ENCODE data around the gene APOBEC2. TPM values are rescaled to one million over a fixed set of nuclear protein-coding genes. Genes with fewer than 3 reads are reported as not detected.
A peak's percentile ranks its signal among the peaks of the same experiment; 100 is the strongest.

Gene APOBEC2
- total and polyA plus RNA-seq, 2 of the 13 experiments (the other 11 are each of a cell fraction or from before 2014, with no cell fraction given), result 0.09 TPM; not detected in 1

GRCh38 chr6:41027799-41028560, 25.0 kb upstream of the APOBEC2 start (continued):
- TF ChIP-seq ZNF281 (CRISPR knock-in tag; IDR thresholded peaks at IDR 0.05; ENCODE audit: borderline replicate concordance) (no peak), SMC3 (IDR thresholded peaks at IDR 0.05; ENCODE audit: low read length) (peak; percentile 42; the same call in 1 of the 2 replicates), AGO2 (optimal IDR thresholded peaks at IDR 0.05; ENCODE audit: low read depth, low read length) (peak; percentile 70), SNRNP70 (IDR thresholded peaks at IDR 0.05; ENCODE audit: low read depth, low read length) (no peak), ZNF768 (CRISPR knock-in tag; IDR thresholded peaks at IDR 0.05) (peak; percentile 70; the same call in 1 of the 2 replicates), NAIF1 (CRISPR knock-in tag; IDR thresholded peaks at IDR 0.05; ENCODE audit: borderline replicate concordance) (no peak), XRCC5 (optimal IDR thresholded peaks at IDR 0.05; ENCODE audit: low read length) (peak; percentile 95), ZBTB20 (CRISPR knock-in tag; IDR thresholded peaks at IDR 0.05; ENCODE audit: borderline replicate concordance, low read depth) (peak; percentile 87), ZNF564 (CRISPR knock-in tag; IDR thresholded peaks at IDR 0.05) (no peak), NFYB (CRISPR knock-in tag; IDR thresholded peaks at IDR 0.05) (no peak), ZBTB21 (CRISPR knock-in tag; IDR thresholded peaks at IDR 0.05) (no peak), ZNF224 (CRISPR knock-in tag; IDR thresholded peaks at IDR 0.05) (peak; percentile 64; the same call in 1 of the 2 replicates), MIER3 (CRISPR knock-in tag; IDR thresholded peaks at IDR 0.05; ENCODE audit: borderline replicate concordance) (0 out of 2 replicates have a peak, but pooled peaks have one; percentile 15), FLYWCH1 (CRISPR knock-in tag; IDR thresholded peaks at IDR 0.05) (no peak), MAFF (IDR thresholded peaks at IDR 0.05; ENCODE audit: low read depth, low read length) (no peak), ELF4 (CRISPR knock-in tag; IDR thresholded peaks at IDR 0.05; ENCODE audit: borderline replicate concordance) (no peak), MTF2 (CRISPR knock-in tag; IDR thresholded peaks at IDR 0.05; ENCODE audit: borderline replicate concordance) (no peak), SALL1 (CRISPR knock-in tag; IDR thresholded peaks at IDR 0.05) (peak; percentile 88), SRY (CRISPR knock-in tag; IDR thresholded peaks at IDR 0.05) (0 out of 2 replicates have a peak, but pooled peaks have one; percentile 39), HNRNPL (IDR thresholded peaks at IDR 0.05; ENCODE audit: low read depth, low read length) (peak; percentile 94), STAT5B (CRISPR knock-in tag; IDR thresholded peaks at IDR 0.05) (no peak), NRL (CRISPR knock-in tag; IDR thresholded peaks at IDR 0.05; ENCODE audit: borderline replicate concordance) (peak; percentile 96), RNF2 (conservative IDR thresholded peaks at IDR 0.05; ENCODE audit: low read depth) (0 out of 2 replicates have a peak, but pooled peaks have one; percentile 34), KLF9 (CRISPR knock-in tag; IDR thresholded peaks at IDR 0.05; ENCODE audit: low read depth) (no peak), ZNF329 (CRISPR knock-in tag; IDR thresholded peaks at IDR 0.05; ENCODE audit: low read depth) (peak; percentile 71; the same call in 1 of the 2 replicates), ZNF562 (CRISPR knock-in tag; IDR thresholded peaks at IDR 0.05; ENCODE audit: borderline replicate concordance) (no peak)
- TF ChIP-seq, protein P1, sequence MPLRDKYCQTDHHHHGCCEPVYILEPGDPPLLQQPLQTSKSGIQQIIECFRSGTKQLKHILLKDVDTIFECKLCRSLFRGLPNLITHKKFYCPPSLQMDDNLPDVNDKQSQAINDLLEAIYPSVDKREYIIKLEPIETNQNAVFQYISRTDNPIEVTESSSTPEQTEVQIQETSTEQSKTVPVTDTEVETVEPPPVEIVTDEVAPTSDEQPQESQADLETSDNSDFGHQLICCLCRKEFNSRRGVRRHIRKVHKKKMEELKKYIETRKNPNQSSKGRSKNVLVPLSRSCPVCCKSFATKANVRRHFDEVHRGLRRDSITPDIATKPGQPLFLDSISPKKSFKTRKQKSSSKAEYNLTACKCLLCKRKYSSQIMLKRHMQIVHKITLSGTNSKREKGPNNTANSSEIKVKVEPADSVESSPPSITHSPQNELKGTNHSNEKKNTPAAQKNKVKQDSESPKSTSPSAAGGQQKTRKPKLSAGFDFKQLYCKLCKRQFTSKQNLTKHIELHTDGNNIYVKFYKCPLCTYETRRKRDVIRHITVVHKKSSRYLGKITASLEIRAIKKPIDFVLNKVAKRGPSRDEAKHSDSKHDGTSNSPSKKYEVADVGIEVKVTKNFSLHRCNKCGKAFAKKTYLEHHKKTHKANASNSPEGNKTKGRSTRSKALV (CRISPR knock-in tag; IDR thresholded peaks at IDR 0.05), result peak; percentile 65; the same call in 1 of the 2 replicates
